Osteoblast (primary cell): ENCODE measurements around the gene OTOP2. TPM values are rescaled to one million over a fixed set of nuclear protein-coding genes. Genes with fewer than 3 reads are reported as not detected.

Source experiments
- DNase-seq: peaks from one replicate; pipeline ENCODE4 v3.0.0; 2011; ENCODE audit warnings: low spot score, mixed read lengths; ENCODE audit not compliant: insufficient read length; ENCODE audit errors: missing footprints
- H2AFZ ChIP-seq: 2 replicates; pipeline ENCODE4 v1.6.0; 2011; ENCODE audit warnings: mild to moderate bottlenecking, low read length
- H3K27ac ChIP-seq: 2 replicates; pipeline ENCODE4 v1.5.1; 2011; ENCODE audit warnings: mild to moderate bottlenecking, low read depth, low read length, moderate library complexity
- H3K27me3 ChIP-seq: 2 replicates; pipeline ENCODE4 v1.6.0; 2012; ENCODE audit warnings: mild to moderate bottlenecking, control low read depth, inconsistent platforms, low read length, moderate library complexity; ENCODE audit not compliant: insufficient read depth
- H3K36me3 ChIP-seq: 2 replicates; pipeline ENCODE4 v1.5.1; 2011; ENCODE audit warnings: mild to moderate bottlenecking, low read length, control low read depth, moderate library complexity; ENCODE audit not compliant: insufficient read depth
- H3K4me1 ChIP-seq: 2 replicates; pipeline ENCODE4 v1.5.1; 2011; ENCODE audit warnings: mild to moderate bottlenecking, low read length, control low read depth, moderate library complexity; ENCODE audit not compliant: insufficient read depth
- H3K4me2 ChIP-seq: 2 replicates; pipeline ENCODE4 v1.6.0; 2011; ENCODE audit warnings: mild to moderate bottlenecking, low read length; ENCODE audit not compliant: insufficient read depth
- H3K4me3 ChIP-seq: fragments of 200-600 bp; sonication (generic); 3 replicates; pipeline ENCODE4 v1.5.1; 2012; ENCODE audit warnings: mild to moderate bottlenecking, low read length, inconsistent platforms; ENCODE audit not compliant: insufficient read depth
- H3K79me2 ChIP-seq: 2 replicates; pipeline ENCODE4 v1.6.0; 2012; ENCODE audit warnings: mild to moderate bottlenecking, low read length, control low read depth, inconsistent platforms; ENCODE audit not compliant: insufficient read depth
- H3K9me3 ChIP-seq: 2 replicates; pipeline ENCODE4 v1.5.1; 2011; ENCODE audit warnings: low read depth, low read length, control low read depth
- H4K20me1 ChIP-seq: 2 replicates; pipeline ENCODE4 v1.6.0; 2012; ENCODE audit warnings: mild to moderate bottlenecking, low read length, control low read depth; ENCODE audit not compliant: insufficient read depth
- total RNA-seq: library from RNA; depleted of rRNA; stranded (reverse); fragments of >200 nt; gene quantifications from 2 replicates; pipeline ENCODE4 v1.2.3, GENCODE V29; 2012
- TF ChIP-seq, protein P1 (sequence below): IDR thresholded peaks from 2 replicates; pipeline ENCODE4 v1.5.1; 2011; ENCODE audit warnings: mild to moderate bottlenecking, low read depth, low read length, moderate library complexity; ENCODE audit errors: extremely low read depth

OTOP2 gene
- total RNA-seq, 1 donor = not detected

DNA sequence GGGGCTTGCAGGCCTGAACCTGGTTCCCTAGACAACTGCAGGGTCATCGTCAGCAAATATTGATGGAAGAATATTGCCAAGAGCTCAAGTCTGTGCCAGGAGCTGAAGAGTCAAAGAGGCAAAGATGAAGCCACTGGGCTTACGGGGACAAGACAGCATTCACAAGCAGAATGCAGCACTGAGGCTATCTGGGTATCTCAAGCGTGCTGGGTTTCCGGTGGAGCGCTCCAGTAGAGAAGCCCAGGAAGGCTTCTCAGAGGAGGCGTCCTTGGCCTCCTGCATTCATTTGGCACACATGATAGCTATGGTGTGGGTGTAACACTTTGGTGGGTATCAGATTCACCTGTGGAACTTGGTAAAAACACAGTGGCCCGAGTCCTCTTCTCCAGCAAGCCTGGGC is 33.5 kb upstream of the OTOP2 start:
- peak; percentile 48 for DNase-seq
- no peak overlapping the region for H3K27ac ChIP-seq
- H3K4me2 ChIP-seq = no peak overlapping the region
- H3K27me3 ChIP-seq = peaks cover 58% of the 10 kb centered on the region
- no peak overlapping the region for H2AFZ ChIP-seq
- no peaks in the 10 kb centered on the region for H4K20me1 ChIP-seq
- H3K4me1 ChIP-seq = no peaks in the 10 kb centered on the region
- no peaks in the 10 kb centered on the region for H3K36me3 ChIP-seq
- TF ChIP-seq, protein P1, sequence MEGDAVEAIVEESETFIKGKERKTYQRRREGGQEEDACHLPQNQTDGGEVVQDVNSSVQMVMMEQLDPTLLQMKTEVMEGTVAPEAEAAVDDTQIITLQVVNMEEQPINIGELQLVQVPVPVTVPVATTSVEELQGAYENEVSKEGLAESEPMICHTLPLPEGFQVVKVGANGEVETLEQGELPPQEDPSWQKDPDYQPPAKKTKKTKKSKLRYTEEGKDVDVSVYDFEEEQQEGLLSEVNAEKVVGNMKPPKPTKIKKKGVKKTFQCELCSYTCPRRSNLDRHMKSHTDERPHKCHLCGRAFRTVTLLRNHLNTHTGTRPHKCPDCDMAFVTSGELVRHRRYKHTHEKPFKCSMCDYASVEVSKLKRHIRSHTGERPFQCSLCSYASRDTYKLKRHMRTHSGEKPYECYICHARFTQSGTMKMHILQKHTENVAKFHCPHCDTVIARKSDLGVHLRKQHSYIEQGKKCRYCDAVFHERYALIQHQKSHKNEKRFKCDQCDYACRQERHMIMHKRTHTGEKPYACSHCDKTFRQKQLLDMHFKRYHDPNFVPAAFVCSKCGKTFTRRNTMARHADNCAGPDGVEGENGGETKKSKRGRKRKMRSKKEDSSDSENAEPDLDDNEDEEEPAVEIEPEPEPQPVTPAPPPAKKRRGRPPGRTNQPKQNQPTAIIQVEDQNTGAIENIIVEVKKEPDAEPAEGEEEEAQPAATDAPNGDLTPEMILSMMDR = no peak
- no peaks in the 10 kb centered on the region for H3K79me2 ChIP-seq
- no peaks in the 10 kb centered on the region for H3K9me3 ChIP-seq
- H3K4me3 ChIP-seq = no peak overlapping the region

DNA sequence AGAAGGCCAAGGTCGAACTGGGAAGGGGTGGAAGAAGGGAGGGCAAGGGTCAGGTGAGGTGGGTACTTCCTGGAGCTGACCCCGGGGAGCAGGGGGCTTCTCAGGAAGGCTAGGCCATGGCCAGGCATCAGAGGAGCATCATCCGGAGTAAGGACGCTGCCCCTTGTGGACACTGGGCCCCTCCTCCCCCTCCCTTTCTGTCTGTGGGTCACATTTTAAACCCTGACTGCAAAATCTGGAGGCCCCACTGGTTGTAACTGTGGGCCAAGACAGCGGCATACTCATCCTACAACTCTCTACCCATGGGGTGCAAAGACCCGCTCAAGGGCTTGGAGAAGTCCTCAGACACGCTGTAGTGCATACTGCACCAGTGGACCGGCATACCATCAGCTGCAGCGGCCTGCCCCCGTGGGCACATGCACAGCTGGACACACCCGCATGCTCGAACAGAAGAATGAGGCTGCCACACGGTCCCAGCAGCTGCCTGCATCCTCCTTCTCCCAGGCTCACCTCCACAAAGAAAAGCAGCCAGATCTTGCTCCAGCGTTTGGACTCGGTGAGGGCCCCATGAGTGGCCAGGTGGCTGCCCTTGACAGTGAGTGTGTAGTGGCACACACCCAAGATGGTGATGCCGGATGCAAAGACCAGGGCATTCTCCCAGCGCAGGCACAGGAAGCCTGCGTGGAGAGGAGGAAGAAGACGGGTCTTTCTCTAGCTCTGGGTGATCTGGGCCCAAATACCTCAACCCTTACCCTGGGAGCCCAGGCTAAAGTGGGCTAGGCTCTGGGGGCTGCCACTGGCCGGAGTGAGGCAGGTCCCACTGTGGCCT is 31.8 kb upstream of the OTOP2 start:
- Histone ChIP-seq H2AFZ (no peak overlapping the region), H3K36me3 (no peaks in the 10 kb centered on the region), H3K9me3 (no peaks in the 10 kb centered on the region), H3K4me2 (no peak overlapping the region), H4K20me1 (no peaks in the 10 kb centered on the region), H3K4me1 (no peaks in the 10 kb centered on the region), H3K4me3 (no peak overlapping the region), H3K27ac (no peak overlapping the region), H3K27me3 (peaks cover 69% of the 10 kb centered on the region), H3K79me2 (no peaks in the 10 kb centered on the region)
- TF ChIP-seq, protein P1 = no peak
- peak; percentile 86 for DNase-seq

DNA sequence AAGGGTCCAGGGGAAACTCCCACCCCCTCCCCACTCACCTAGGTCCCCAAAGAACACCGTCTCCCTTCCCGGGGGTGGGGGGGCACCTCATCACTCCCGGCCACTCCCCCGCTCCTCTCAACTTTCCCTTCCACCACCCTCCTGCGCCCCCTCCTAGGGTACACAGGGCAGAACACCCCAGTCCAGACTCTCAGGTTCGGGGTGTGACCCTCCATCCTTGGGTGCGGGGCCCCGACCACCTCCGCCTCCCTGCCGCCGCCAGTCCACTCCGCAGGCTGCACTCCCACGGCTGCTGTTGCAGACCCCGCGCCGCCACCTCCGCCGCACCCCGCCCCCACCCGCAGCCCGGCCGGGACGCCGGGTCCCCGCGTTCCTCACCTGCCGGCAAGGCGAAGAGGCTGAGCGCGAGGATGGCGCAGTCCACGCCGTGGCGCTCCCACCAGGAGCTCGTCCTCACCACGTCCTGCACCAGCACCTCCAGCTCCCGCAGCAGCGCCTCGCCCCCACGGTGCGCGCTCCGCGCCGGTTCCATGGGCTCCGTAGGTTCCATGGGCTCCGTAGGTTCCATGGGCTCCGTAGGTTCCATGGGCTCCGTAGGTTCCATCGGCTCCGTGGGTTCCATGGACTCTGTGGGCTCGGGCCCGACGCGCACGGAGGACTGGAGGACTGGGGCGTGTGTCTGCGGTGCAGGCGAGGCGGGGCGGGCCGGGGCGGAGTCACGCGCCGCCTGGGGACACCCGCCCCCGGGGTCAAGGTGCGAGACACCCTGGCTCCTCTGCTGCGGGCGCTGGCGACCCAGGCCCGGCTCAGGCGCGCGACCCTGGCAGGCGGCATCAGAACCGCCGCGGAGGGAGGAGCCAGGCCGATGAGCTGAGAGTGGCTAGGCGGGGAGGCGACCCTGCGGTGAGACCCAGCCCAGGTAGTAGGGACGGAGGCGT is 30.8 kb upstream of the OTOP2 start, which contains the start of gene FADS6:
Gene FADS6, minus strand, starts transcription at position 660 of the 938 bp plus-strand sequence. Its CDS starts 38 bp downstream, at position 622.
- H3K4me2 ChIP-seq = no peak within 1 kb of the TSS
- H3K4me3 ChIP-seq = no peak within 1 kb of the TSS
- no peaks in the 10 kb centered on the region for H3K4me1 ChIP-seq
- no peaks in the 10 kb centered on the region for H3K9me3 ChIP-seq
- H3K27me3 ChIP-seq = peaks cover 77% of the 10 kb centered on the region
- no peak within 1 kb of the TSS for H2AFZ ChIP-seq
- TF ChIP-seq, protein P1 = no peak
- H4K20me1 ChIP-seq = no peaks in the 10 kb centered on the region
- H3K36me3 ChIP-seq = no peaks in the 10 kb centered on the region
- DNase-seq = peak; percentile 72
- H3K79me2 ChIP-seq = no peaks in the 10 kb centered on the region
- no peak within 1 kb of the TSS for H3K27ac ChIP-seq
